Suppressor macrophage (primary cell): Measurements from ENCODE around the gene GLDC.

Experiments used
- DNase-seq, 4 experiments: peaks; one replicate each; pipeline ENCODE4 v3.0.0-alpha.2; 2020 to 2022

Gene GLDC

DNA sequence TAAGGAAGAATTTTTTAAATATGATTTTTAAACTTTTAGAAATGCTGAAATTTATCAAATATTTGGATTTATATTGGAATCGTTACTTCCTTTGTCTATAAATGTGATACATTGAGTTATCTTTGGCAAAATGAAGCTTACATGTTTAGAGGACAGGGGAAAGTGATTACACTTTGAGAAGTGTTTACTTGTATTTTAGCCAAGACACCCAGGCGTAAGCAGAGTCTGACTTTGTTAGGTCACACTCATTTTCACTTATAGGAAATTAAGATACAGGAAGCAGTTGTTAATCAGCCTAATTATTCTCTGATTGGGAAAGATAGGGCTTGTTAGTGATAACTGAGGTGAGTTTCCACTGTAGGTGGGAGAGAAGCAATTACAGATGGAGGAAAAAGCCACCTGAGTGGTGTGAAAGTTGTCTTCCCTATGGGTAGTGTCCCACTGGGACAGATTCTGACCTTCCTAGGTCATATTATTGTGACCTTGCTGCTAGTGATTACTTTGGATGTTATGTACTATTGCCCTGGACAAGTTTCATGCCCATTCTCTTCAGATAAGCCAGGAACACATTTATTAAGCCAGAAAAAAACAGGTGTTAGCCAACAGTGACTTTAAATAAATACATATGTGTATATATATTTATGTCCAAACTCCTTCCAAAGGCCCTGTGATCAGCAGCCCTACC, 143.9 kb downstream of the GLDC start:
- no peak for DNase-seq

DNA sequence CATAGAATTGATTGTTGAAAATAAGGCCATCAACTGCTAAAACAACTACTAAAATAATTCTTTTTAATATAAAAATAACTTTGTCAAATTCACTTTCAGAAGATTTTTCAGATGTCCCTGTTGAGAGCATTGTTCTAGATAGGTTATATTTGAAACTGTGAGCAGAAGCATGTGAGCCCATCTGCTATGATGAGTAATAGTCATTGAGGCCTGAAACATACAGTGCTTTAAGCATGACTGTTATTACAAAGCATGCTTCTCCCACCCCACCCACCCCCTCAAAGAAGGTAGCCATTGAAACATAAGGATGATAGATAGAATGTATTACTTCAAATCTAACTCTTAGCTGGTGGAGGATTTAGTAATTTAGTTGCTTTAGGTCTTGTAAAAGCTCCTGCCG, 146.5 kb downstream of the GLDC start:
- peak; percentile 12 to 55 (median 34) for DNase-seq

- no peak for DNase-seq
These were observed 150.1 kb downstream of the GLDC start for GRCh38 chr9:6495466-6495865.

DNA sequence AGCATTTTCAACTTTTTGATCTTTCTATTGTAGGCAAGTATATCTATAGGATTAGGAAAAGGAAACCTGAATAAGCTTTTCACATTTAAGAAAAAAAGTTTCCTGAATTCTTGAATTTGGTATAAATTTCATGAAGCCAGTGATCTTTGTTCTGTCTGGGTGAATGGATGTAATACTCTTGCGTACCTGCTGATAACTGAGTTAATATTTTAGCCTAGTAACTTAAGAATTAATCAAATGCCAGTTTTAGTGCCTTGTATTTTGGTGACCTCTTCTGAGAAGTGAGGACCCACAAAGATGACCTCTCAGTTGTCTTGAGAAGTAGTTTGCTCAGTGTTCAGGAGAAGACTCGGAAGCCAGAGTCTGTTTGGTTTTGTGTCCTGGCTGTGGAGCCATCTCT, 154.7 kb downstream of the GLDC start:
- DNase-seq, result no peak

- no peak for DNase-seq
These were observed 156.4 kb downstream of the GLDC start for GRCh38 chr9:6489099-6489498.

DNA sequence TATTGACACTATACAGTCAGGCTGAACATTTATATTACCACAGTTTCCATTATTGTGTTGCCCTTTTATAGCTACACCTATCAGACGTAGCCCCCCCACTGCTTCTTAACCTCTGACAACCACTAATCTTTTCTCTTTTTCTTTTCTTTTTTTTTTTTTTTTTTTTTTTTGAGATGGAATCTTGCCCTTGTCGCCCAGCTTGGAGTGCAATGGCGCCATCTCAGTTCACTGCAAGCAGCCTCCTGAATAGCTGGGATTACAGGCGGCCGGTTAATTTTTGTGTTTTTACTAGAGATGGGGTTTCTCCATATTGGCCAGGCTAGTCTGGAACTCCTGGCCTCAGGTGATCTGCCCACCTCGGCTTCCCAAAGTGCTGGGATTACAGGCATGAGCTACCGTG, 157.1 kb downstream of the GLDC start:
- DNase-seq, result no peak

- DNase-seq, result no peak
These were observed 161.3 kb downstream of the GLDC start for GRCh38 chr9:6484210-6484609.
